Erythroblast (primary cell): Measurements from ENCODE around the gene SMURF1.

Source experiments
- GATA1 ChIP-seq: IDR thresholded peaks from 2 replicates; pipeline ENCODE4 v1.6.1; 2011; ENCODE audit warnings: low read depth, mild to moderate bottlenecking, control low read depth, low read length, moderate library complexity
- POLR2A ChIP-seq: IDR thresholded peaks from 2 replicates; pipeline ENCODE4 v1.6.1; 2011; ENCODE audit warnings: mild to moderate bottlenecking, low read length

DNA sequence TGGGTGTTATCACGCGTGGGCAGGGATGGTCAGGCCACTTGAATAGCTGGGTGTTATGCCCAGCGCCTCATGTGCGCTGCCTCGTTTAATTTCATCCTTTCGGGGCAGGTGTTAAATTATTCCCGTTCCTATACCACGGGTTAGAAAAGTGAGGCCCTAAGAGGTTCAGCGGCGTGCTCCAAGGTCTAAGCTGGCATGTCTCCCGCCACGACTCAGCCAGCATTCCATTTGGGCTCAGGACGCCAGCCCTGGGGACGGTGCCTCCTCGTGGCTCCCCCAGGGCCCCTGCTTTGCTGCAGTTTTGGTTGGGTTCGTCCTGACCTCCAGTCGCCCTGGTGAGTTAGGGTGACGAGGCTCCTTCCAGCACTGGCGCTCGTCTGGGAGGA lies 141.1 kb downstream of the SMURF1 start:
- TF ChIP-seq POLR2A (no peak), GATA1 (no peak)
